ENCODE results near the gene KCNH1.

KCNH1 gene

GRCh38 chr1:210792250-210793102 is 341.5 kb downstream of the KCNH1 start:
- Histone ChIP-seq H3K27ac (ENCODE audit: low read depth, low read length) (no peak overlapping the region), H3K27me3 (ENCODE audit: control insufficient read depth, insufficient read depth, low read length) (no peaks in the 10 kb centered on the region), H3K4me3 (ENCODE audit: low read length) (no peak overlapping the region), H3K9ac (ENCODE audit: low read length) (no peak overlapping the region), H3K4me1 (ENCODE audit: control insufficient read depth, insufficient read depth, low read length) (no peaks in the 10 kb centered on the region), H3K36me3 (ENCODE audit: control insufficient read depth, insufficient read depth, low read length) (no peaks in the 10 kb centered on the region)

DNA sequence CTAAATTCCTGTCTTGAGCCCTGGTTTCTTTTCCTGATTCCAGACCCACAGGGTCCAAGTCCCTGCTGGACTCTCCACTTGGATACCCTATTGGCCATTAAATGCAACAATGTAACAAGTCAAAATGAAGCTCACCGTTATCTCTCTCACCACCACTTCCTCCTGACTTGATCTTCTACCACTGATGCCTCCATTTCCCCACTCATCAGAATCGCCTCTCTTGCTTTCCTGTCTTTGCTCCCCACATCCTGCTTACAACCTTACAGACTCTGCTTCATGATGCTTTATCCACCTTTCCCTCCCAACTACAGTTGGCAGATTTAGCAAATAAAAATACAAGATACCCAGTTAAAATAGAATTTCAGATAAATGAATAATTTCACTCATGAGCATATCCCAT is 343.8 kb downstream of the KCNH1 start:
- Histone ChIP-seq H3K27me3 (ENCODE audit: control insufficient read depth, insufficient read depth, low read length) (no peaks in the 10 kb centered on the region), H3K4me1 (ENCODE audit: control insufficient read depth, insufficient read depth, low read length) (no peaks in the 10 kb centered on the region), H3K27ac (ENCODE audit: low read depth, low read length) (no peak overlapping the region), H3K9ac (ENCODE audit: low read length) (no peak overlapping the region), H3K36me3 (ENCODE audit: control insufficient read depth, insufficient read depth, low read length) (no peaks in the 10 kb centered on the region), H3K4me3 (ENCODE audit: low read length) (no peak overlapping the region)

GRCh38 chr1:210787800-210788199 is 346.1 kb downstream of the KCNH1 start:
- H3K36me3 ChIP-seq (ENCODE audit: control insufficient read depth, insufficient read depth, low read length), result no peaks in the 10 kb centered on the region
- H3K4me3 ChIP-seq (ENCODE audit: low read length), result no peak overlapping the region
- H3K9ac ChIP-seq (ENCODE audit: low read length), result no peak overlapping the region
- H3K4me1 ChIP-seq (ENCODE audit: control insufficient read depth, insufficient read depth, low read length), result no peaks in the 10 kb centered on the region
- H3K27ac ChIP-seq (ENCODE audit: low read depth, low read length), result no peak overlapping the region
- H3K27me3 ChIP-seq (ENCODE audit: control insufficient read depth, insufficient read depth, low read length), result no peaks in the 10 kb centered on the region

DNA sequence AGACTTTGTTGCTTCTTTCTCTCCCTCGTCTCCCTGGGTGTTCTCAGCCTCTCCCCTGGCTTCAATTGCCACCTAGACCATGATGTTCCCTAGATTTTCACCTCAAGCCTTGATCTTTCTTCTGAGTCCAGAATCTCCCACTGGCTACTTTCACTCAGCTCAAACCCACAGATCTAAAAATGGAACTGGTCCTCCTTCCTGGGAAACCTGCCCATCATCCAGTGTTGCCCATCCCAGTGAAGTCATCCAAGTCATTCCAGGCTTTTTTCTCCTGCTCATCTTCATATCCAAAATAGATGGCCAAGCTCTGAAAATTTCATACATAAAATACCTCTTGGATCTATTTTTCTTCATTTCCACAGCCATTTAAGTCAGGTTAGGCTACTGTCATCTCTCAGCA is 347.4 kb downstream of the KCNH1 start:
- Histone ChIP-seq H3K4me3 (ENCODE audit: low read length) (no peak overlapping the region), H3K27me3 (ENCODE audit: control insufficient read depth, insufficient read depth, low read length) (no peaks in the 10 kb centered on the region), H3K4me1 (ENCODE audit: control insufficient read depth, insufficient read depth, low read length) (no peaks in the 10 kb centered on the region), H3K9ac (ENCODE audit: low read length) (no peak overlapping the region), H3K27ac (ENCODE audit: low read depth, low read length) (no peak overlapping the region), H3K36me3 (ENCODE audit: control insufficient read depth, insufficient read depth, low read length) (no peaks in the 10 kb centered on the region)

- no peaks in the 10 kb centered on the region for H3K4me1 ChIP-seq (ENCODE audit: control insufficient read depth, insufficient read depth, low read length)
- H3K27ac ChIP-seq (ENCODE audit: low read depth, low read length), result no peak overlapping the region
- H3K27me3 ChIP-seq (ENCODE audit: control insufficient read depth, insufficient read depth, low read length), result no peaks in the 10 kb centered on the region
- H3K36me3 ChIP-seq (ENCODE audit: control insufficient read depth, insufficient read depth, low read length), result no peaks in the 10 kb centered on the region
- no peak overlapping the region for H3K4me3 ChIP-seq (ENCODE audit: low read length)
- no peak overlapping the region for H3K9ac ChIP-seq (ENCODE audit: low read length)
Measured at GRCh38 chr1:210783925-210784324, 350.0 kb downstream of the KCNH1 start.

DNA sequence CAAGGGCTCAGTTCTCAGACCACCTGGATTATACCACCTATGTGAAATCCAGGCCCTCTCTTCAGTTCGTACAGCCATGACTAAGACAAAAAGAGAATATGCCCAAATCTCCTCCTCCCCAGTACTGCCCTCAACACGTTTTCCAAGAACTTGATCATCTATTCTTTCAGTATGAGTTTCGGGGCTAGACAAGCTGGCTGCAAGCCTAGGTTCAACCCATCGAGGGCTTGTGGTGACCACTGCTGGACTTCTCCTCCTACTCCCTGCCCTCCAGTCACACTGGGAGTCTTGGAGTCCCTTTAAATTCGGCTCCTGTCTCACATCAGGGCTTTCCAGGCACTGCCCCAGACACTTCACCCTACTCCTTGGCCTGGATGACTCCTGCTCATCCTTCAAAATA is 352.3 kb downstream of the KCNH1 start:
- Histone ChIP-seq H3K36me3 (ENCODE audit: control insufficient read depth, insufficient read depth, low read length) (no peaks in the 10 kb centered on the region), H3K27me3 (ENCODE audit: control insufficient read depth, insufficient read depth, low read length) (no peaks in the 10 kb centered on the region), H3K27ac (ENCODE audit: low read depth, low read length) (no peak overlapping the region), H3K4me3 (ENCODE audit: low read length) (no peak overlapping the region), H3K9ac (ENCODE audit: low read length) (no peak overlapping the region), H3K4me1 (ENCODE audit: control insufficient read depth, insufficient read depth, low read length) (no peaks in the 10 kb centered on the region)

DNA sequence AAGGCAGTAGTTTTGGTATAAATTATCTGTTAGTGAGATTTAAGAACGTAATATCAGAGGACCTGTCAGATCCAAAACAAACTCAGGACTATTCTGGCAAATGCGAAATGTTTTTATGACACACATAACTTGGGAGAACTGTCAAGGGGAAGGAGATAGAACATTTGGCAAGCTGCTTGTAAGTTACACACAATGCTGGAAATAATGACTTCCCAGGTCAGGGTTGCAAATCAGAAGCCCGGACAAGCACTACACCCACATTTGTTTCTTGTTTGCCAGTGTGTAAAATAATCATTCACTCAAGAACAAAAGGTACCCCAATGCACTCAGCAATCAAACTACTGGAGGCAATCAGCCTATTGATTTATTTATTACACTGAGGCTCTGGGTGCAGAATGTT is 354.7 kb downstream of the KCNH1 start:
- Histone ChIP-seq H3K4me3 (ENCODE audit: low read length) (no peak overlapping the region), H3K36me3 (ENCODE audit: control insufficient read depth, insufficient read depth, low read length) (no peaks in the 10 kb centered on the region), H3K9ac (ENCODE audit: low read length) (no peak overlapping the region), H3K27me3 (ENCODE audit: control insufficient read depth, insufficient read depth, low read length) (no peaks in the 10 kb centered on the region), H3K27ac (ENCODE audit: low read depth, low read length) (no peak overlapping the region), H3K4me1 (ENCODE audit: control insufficient read depth, insufficient read depth, low read length) (no peaks in the 10 kb centered on the region)

GRCh38 chr1:210777914-210778313 is 356.0 kb downstream of the KCNH1 start:
- Histone ChIP-seq H3K27me3 (ENCODE audit: control insufficient read depth, insufficient read depth, low read length) (no peaks in the 10 kb centered on the region), H3K4me1 (ENCODE audit: control insufficient read depth, insufficient read depth, low read length) (no peaks in the 10 kb centered on the region), H3K4me3 (ENCODE audit: low read length) (no peak overlapping the region), H3K36me3 (ENCODE audit: control insufficient read depth, insufficient read depth, low read length) (no peaks in the 10 kb centered on the region), H3K27ac (ENCODE audit: low read depth, low read length) (no peak overlapping the region), H3K9ac (ENCODE audit: low read length) (no peak overlapping the region)

GRCh38 chr1:210776712-210777111 is 357.2 kb downstream of the KCNH1 start:
- Histone ChIP-seq H3K4me3 (ENCODE audit: low read length) (no peak overlapping the region), H3K27ac (ENCODE audit: low read depth, low read length) (no peak overlapping the region), H3K27me3 (ENCODE audit: control insufficient read depth, insufficient read depth, low read length) (no peaks in the 10 kb centered on the region)

GRCh38 chr1:210775289-210775688 is 358.7 kb downstream of the KCNH1 start:
- Histone ChIP-seq H3K4me3 (ENCODE audit: low read length) (no peak overlapping the region), H3K27me3 (ENCODE audit: control insufficient read depth, insufficient read depth, low read length) (no peaks in the 10 kb centered on the region), H3K4me1 (ENCODE audit: control insufficient read depth, insufficient read depth, low read length) (no peaks in the 10 kb centered on the region), H3K9ac (ENCODE audit: low read length) (no peak overlapping the region), H3K36me3 (ENCODE audit: control insufficient read depth, insufficient read depth, low read length) (no peaks in the 10 kb centered on the region), H3K27ac (ENCODE audit: low read depth, low read length) (no peak overlapping the region)

More at GRCh38 chr1:210776712-210777111, 357.2 kb downstream of the KCNH1 start:
- no peak overlapping the region for H3K9ac ChIP-seq (ENCODE audit: low read length)
- H3K36me3 ChIP-seq (ENCODE audit: control insufficient read depth, insufficient read depth, low read length), result no peaks in the 10 kb centered on the region
- no peaks in the 10 kb centered on the region for H3K4me1 ChIP-seq (ENCODE audit: control insufficient read depth, insufficient read depth, low read length)

DNA sequence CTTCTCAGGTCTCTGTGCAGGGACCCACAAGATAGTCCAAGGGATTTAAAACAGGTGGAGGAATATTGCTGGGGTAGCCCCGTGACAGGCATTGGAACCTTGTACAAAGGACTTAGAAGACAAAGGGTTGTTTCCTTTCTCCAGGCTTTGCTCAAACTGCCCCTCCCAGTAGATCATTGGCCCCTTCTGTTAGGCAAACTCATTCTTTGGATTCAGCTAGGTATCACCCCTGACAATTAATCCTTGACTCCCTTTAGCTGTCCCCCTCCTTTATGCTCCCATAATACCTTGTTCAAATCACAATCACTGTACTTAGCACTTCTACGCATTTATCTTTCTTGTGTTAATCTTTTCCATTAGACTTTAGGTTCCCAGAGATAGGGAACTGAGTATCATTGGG is 360.5 kb downstream of the KCNH1 start:
- no peaks in the 10 kb centered on the region for H3K27me3 ChIP-seq (ENCODE audit: control insufficient read depth, insufficient read depth, low read length)
- no peaks in the 10 kb centered on the region for H3K36me3 ChIP-seq (ENCODE audit: control insufficient read depth, insufficient read depth, low read length)
- H3K4me1 ChIP-seq (ENCODE audit: control insufficient read depth, insufficient read depth, low read length), result no peaks in the 10 kb centered on the region
- no peak overlapping the region for H3K9ac ChIP-seq (ENCODE audit: low read length)
- H3K4me3 ChIP-seq (ENCODE audit: low read length), result no peak overlapping the region
- no peak overlapping the region for H3K27ac ChIP-seq (ENCODE audit: low read depth, low read length)

GRCh38 chr1:210771131-210771530 is 362.8 kb downstream of the KCNH1 start:
- Histone ChIP-seq H3K4me1 (ENCODE audit: control insufficient read depth, insufficient read depth, low read length) (no peaks in the 10 kb centered on the region), H3K4me3 (ENCODE audit: low read length) (no peak overlapping the region), H3K27me3 (ENCODE audit: control insufficient read depth, insufficient read depth, low read length) (no peaks in the 10 kb centered on the region), H3K27ac (ENCODE audit: low read depth, low read length) (no peak overlapping the region), H3K36me3 (ENCODE audit: control insufficient read depth, insufficient read depth, low read length) (no peaks in the 10 kb centered on the region), H3K9ac (ENCODE audit: low read length) (no peak overlapping the region)

DNA sequence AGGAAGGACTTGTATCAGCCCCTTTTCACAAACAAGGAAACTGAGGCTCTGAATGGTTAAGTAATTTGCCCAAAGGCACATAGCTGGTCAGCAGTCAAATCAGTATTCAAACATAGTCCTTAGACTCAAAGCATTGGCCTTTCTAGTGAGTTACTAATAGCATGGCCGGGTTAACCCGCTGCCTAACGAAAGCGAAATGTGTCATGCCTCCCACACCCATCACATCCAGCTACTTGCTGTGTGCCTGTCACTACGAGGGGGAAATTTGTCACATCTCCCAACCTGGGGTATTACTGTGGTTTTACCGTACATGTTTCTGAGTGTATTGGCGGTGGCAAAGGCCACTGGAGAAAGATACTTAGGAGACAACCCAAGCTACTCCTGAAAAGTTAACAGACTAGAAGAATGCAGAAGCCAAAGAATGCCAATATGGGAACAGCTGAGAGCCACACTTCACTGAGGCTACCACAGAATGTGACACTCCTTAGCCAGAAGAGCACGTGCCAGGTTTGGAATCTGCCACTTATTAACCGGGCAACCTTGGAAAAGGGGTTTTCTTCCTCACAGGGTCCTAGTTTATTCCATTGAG is 363.5 kb downstream of the KCNH1 start:
- Histone ChIP-seq H3K4me1 (ENCODE audit: control insufficient read depth, insufficient read depth, low read length) (no peaks in the 10 kb centered on the region), H3K9ac (ENCODE audit: low read length) (no peak overlapping the region), H3K27ac (ENCODE audit: low read depth, low read length) (no peak overlapping the region), H3K27me3 (ENCODE audit: control insufficient read depth, insufficient read depth, low read length) (no peaks in the 10 kb centered on the region), H3K4me3 (ENCODE audit: low read length) (no peak overlapping the region), H3K36me3 (ENCODE audit: control insufficient read depth, insufficient read depth, low read length) (no peaks in the 10 kb centered on the region)
